ENCODE data around the gene ACAD11. TPM values are rescaled to one million over a fixed set of nuclear protein-coding genes. Genes with fewer than 3 reads are reported as not detected.

Gene ACAD11
- total RNA-seq, 1 experiment from 2014 or later, result 12.6 TPM

GRCh38 chr3:132513057-132513456 is 146.6 kb downstream of the ACAD11 start:
- Histone ChIP-seq H2AFZ (ENCODE audit: low read depth, low read length, poor library complexity, severe bottlenecking) (no peak overlapping the region), H3K4me3 (replicated peaks in 1 of 2; ENCODE audit: low read depth in 1 of 2, low read length in 2 of 2) (no peak overlapping the region), H3K79me2 (ENCODE audit: insufficient read depth, low read length) (no peaks in the 10 kb centered on the region), H3K4me2 (ENCODE audit: low read length) (no peak overlapping the region), H4K20me1 (ENCODE audit: insufficient read depth) (no peaks in the 10 kb centered on the region), H3K9me3 (ENCODE audit: control insufficient read depth in 1 of 2, insufficient read depth in 1 of 2, low read depth in 1 of 2, low read length in 2 of 2) (no peaks in the 10 kb centered on the region), H3K36me3 (ENCODE audit: control insufficient read depth in 1 of 2, insufficient read depth in 2 of 2, low read length in 2 of 2) (peaks cover 2 to 7% of the 10 kb centered on the region in 2 experiments; a peak in 2 of 4 replicates), H3K9me2 (ENCODE audit: insufficient read depth) (no peaks in the 10 kb centered on the region), H3K27me3 (ENCODE audit: insufficient read depth, low read length) (no peaks in the 10 kb centered on the region), H3K4me1 (ENCODE audit: control insufficient read depth in 1 of 2, insufficient read depth in 2 of 2, low read length in 2 of 2) (no peaks in the 10 kb centered on the region), H3K27ac (ENCODE audit: low read depth, low read length) (no peak overlapping the region), H3K9ac (ENCODE audit: low read length) (no peak overlapping the region)
- POLR2A ChIA-PET, result no interaction called here
- no TSS peak for BruUV-seq (replicated peaks)
- no peak for DNase-seq (ENCODE audit: low read depth, low spot score)
- CTCF ChIA-PET, result no interaction called here
- ATAC-seq, result no peak
- TF ChIP-seq TCF7L2 (IDR thresholded peaks at IDR 0.05; ENCODE audit: borderline replicate concordance, extremely low read depth, insufficient read depth, insufficient read length) (no peak), SP1 (IDR thresholded peaks at IDR 0.05; ENCODE audit: low read depth) (no peak), MAX (IDR thresholded peaks at IDR 0.05) (no peak), ZBTB33 (IDR thresholded peaks at IDR 0.05; ENCODE audit: extremely low read depth, insufficient replicate concordance, low read length) (no peak), CTCF (IDR thresholded peaks at IDR 0.05 in 2 of 3, conservative IDR thresholded peaks at IDR 0.05 in 1 of 3; ENCODE audit: borderline replicate concordance in 1 of 3, insufficient read depth in 1 of 3, low read depth in 2 of 3, low read length in 2 of 3) (no peak), CBX3 (IDR thresholded peaks at IDR 0.05; ENCODE audit: low read depth) (no peak), JUND (IDR thresholded peaks at IDR 0.05) (no peak), RAD21 (IDR thresholded peaks at IDR 0.05; ENCODE audit: low read depth) (no peak), ELF1 (IDR thresholded peaks at IDR 0.05; ENCODE audit: borderline replicate concordance, low read depth) (no peak), ATF3 (IDR thresholded peaks at IDR 0.05) (no peak), EZH2phosphoT487 (IDR thresholded peaks at IDR 0.05; ENCODE audit: borderline replicate concordance) (no peak), ZNF274 (IDR thresholded peaks at IDR 0.05; ENCODE audit: low read depth, low read length) (no peak), POLR2A (IDR thresholded peaks at IDR 0.05; ENCODE audit: borderline replicate concordance, extremely low read depth, insufficient read depth, insufficient read length) (no peak), EGR1 (IDR thresholded peaks at IDR 0.05; ENCODE audit: low read depth) (no peak), CEBPB (IDR thresholded peaks at IDR 0.05; ENCODE audit: low read depth) (no peak), REST (IDR thresholded peaks at IDR 0.05; ENCODE audit: low read depth) (no peak), POLR2AphosphoS5 (IDR thresholded peaks at IDR 0.05; ENCODE audit: low read depth, low read length) (no peak), SIN3A (IDR thresholded peaks at IDR 0.05; ENCODE audit: low read depth) (no peak)
- RAD21 ChIA-PET (ENCODE audit: low non-redundant PET in 1 of 2, low total read pairs in 2 of 2, uncharacterized antibody in 2 of 2, unreplicated experiment in 2 of 2), result no interaction called here
- intact Hi-C loops (cut with micrococcal nuclease), result no loop called here

Data from HCT116 (cell line).